Measurements from ENCODE around the gene VSIG10L2.

DNA sequence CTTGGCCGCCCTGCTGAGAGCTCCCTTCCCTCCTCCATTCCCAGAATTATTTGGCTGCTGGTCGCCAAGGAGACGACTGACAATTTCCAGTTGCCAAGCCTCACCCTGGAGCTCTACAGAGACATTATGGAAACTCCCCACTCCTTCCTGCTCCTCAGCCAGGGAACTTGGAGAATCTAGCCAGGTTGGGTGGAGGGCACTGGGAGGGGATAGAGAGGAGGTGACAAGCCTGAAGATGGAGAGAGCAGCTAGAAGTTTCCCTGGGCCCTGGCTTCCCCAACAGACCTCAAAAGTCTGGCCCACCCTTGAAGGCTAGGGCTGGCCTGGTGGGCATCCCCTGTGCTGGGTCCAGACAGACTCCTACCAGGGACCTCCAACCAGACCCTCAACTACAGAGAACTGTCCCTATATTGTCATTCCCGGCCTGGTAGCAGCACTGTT is 6.7 kb upstream of the VSIG10L2 start:
- TF ChIP-seq EZH2phosphoT487 (conservative IDR thresholded peaks at IDR 0.05; ENCODE audit: low read length) = no peak
- TF ChIP-seq, protein P1, sequence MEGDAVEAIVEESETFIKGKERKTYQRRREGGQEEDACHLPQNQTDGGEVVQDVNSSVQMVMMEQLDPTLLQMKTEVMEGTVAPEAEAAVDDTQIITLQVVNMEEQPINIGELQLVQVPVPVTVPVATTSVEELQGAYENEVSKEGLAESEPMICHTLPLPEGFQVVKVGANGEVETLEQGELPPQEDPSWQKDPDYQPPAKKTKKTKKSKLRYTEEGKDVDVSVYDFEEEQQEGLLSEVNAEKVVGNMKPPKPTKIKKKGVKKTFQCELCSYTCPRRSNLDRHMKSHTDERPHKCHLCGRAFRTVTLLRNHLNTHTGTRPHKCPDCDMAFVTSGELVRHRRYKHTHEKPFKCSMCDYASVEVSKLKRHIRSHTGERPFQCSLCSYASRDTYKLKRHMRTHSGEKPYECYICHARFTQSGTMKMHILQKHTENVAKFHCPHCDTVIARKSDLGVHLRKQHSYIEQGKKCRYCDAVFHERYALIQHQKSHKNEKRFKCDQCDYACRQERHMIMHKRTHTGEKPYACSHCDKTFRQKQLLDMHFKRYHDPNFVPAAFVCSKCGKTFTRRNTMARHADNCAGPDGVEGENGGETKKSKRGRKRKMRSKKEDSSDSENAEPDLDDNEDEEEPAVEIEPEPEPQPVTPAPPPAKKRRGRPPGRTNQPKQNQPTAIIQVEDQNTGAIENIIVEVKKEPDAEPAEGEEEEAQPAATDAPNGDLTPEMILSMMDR (IDR thresholded peaks at IDR 0.05; ENCODE audit: insufficient read depth, low read length, poor library complexity, severe bottlenecking) = no peak
